ENCODE results near the gene SRPK3. TPM values are rescaled to one million over a fixed set of nuclear protein-coding genes. Genes with fewer than 3 reads are reported as not detected.
A peak's percentile ranks its signal among the peaks of the same experiment; 100 is the strongest.

The SRPK3 gene
- total RNA-seq, 2 experiments from 2014 or later = 0.09 TPM; not detected in 1

DNA sequence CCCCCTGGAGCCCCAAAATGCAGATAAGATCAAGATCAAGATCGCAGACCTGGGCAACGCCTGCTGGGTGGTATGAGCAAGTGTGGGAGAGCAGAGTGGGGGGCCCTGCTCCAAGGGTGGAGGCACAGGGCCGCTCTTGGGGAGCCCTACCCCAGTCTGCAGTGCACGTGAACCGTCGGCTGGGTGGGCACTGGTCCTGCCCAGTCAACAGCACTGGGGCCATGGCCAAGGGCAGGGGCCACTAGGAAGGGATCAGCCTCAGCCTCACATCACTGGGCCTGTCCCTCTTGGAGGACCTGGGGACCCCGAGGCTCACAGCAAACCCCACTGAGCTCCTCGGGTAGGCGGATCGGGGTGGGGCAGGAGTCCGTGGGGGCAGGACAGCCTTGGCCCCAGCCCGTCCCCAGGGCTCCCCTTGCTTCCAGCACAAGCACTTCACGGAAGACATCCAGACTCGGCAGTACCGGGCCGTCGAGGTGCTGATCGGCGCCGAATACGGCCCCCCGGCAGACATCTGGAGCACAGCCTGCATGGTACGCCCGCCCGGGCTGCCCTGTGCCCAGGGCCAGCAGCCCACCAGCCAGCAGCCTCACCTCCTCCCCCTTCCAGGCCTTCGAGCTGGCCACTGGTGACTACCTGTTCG is 3.6 kb downstream of the SRPK3 start:
- H3K4me3 Mint-ChIP-seq = no peak overlapping the region

DNA sequence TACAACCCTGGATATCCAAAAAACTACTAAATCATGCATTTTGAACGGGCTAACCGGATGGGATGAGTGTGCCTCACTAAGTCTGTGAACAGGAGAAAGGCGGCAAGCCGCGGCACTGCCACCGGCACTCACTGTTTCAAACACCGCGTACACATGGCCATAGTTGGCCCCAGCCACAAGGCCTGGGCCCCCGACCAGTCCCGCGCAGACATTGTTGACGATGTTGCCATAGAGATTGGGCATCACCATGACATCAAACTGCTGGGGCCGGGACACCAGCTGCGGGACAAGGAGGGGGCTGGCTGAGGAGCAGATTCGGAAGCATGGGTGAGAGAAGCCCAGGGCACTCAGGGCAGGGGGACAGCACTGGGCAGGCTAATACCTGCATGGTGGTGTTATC is 5.8 kb downstream of the SRPK3 start:
- ATAC-seq = no peak
- H3K9me3 Mint-ChIP-seq = no peaks in the 10 kb centered on the region
- CTCF ChIA-PET = no interaction called here

More for the DNA sequence above, 3.6 kb downstream of the SRPK3 start:
- Mint-ChIP-seq H3K27ac (no peak overlapping the region), H3K27me3 (peaks cover 5% of the 10 kb centered on the region), H3K4me1 (ENCODE audit: low read depth) (no peaks in the 10 kb centered on the region), H3K36me3 (ENCODE audit: low read depth) (peaks cover 2% of the 10 kb centered on the region), H3K9me3 (no peaks in the 10 kb centered on the region)
- TF ChIP-seq, protein P1, sequence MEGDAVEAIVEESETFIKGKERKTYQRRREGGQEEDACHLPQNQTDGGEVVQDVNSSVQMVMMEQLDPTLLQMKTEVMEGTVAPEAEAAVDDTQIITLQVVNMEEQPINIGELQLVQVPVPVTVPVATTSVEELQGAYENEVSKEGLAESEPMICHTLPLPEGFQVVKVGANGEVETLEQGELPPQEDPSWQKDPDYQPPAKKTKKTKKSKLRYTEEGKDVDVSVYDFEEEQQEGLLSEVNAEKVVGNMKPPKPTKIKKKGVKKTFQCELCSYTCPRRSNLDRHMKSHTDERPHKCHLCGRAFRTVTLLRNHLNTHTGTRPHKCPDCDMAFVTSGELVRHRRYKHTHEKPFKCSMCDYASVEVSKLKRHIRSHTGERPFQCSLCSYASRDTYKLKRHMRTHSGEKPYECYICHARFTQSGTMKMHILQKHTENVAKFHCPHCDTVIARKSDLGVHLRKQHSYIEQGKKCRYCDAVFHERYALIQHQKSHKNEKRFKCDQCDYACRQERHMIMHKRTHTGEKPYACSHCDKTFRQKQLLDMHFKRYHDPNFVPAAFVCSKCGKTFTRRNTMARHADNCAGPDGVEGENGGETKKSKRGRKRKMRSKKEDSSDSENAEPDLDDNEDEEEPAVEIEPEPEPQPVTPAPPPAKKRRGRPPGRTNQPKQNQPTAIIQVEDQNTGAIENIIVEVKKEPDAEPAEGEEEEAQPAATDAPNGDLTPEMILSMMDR (IDR thresholded peaks at IDR 0.05) = no peak
- intact Hi-C loops (cut with micrococcal nuclease) = no loop called here
- ATAC-seq (no peak), DNase-seq (no peak)
- ChIA-PET POLR2A (no interaction called here), CTCF (no interaction called here)

DNA sequence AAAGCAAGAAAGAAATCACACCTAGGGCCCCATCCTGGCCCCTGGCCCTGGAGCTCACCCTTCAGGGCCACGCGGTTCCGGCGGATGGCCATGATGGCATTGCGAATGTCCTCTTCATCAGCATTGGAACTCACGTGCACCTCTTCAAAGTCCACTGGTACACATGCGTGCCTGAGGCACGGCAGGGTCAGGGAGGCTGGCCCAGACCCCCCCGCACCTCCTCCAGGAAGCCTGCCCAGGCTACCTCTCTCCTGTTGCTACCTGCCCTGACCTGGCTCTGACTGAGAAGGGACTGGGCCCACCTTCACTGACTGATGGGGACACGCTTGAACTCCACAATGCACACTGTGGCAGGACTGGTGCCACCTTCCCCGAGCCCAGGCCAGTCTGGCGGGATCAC is 8.8 kb downstream of the SRPK3 start:
- no peak for DNase-seq
- POLR2A ChIA-PET = interaction anchor here (1.2 kb wide), 1 partner anchor 9 kb away, joined by 3 read pairs; the partner anchor contains the start of gene SRPK3
- peaks cover 8% of the 10 kb centered on the region for H3K36me3 Mint-ChIP-seq (ENCODE audit: low read depth)
- ATAC-seq = no peak
- no peak overlapping the region for H3K27ac Mint-ChIP-seq
- H3K27me3 Mint-ChIP-seq = no peaks in the 10 kb centered on the region
- intact Hi-C loops (cut with micrococcal nuclease) = no loop called here
- H3K4me3 Mint-ChIP-seq = no peak overlapping the region
- peaks cover 11% of the 10 kb centered on the region for H3K4me1 Mint-ChIP-seq (ENCODE audit: low read depth)
- CTCF ChIA-PET = interaction anchor here (1.5 kb wide), 1 partner anchor 157 kb away, joined by 3 read pairs; no protein-coding TSS in a partner anchor
- no peaks in the 10 kb centered on the region for H3K9me3 Mint-ChIP-seq
- TF ChIP-seq, protein P1 (IDR thresholded peaks at IDR 0.05) = no peak

More for the DNA sequence above, 5.8 kb downstream of the SRPK3 start:
- Mint-ChIP-seq H3K4me1 (ENCODE audit: low read depth) (peaks cover 3% of the 10 kb centered on the region), H3K36me3 (ENCODE audit: low read depth) (peaks cover 2% of the 10 kb centered on the region), H3K4me3 (no peak overlapping the region), H3K27ac (no peak overlapping the region), H3K27me3 (no peaks in the 10 kb centered on the region)
- no peak for DNase-seq
- intact Hi-C loops (cut with micrococcal nuclease) = no loop called here
- POLR2A ChIA-PET = no interaction called here
- TF ChIP-seq, protein P1 (IDR thresholded peaks at IDR 0.05) = no peak

GRCh38 chrX:153791104-153791852 is 10.4 kb downstream of the SRPK3 start:
- no peak for DNase-seq
- H3K4me1 Mint-ChIP-seq (ENCODE audit: low read depth) = peaks cover 15% of the 10 kb centered on the region
- intact Hi-C loops (cut with micrococcal nuclease) = no loop called here
- peaks cover 14% of the 10 kb centered on the region for H3K36me3 Mint-ChIP-seq (ENCODE audit: low read depth)
- no peak for ATAC-seq
- ChIA-PET CTCF (no interaction called here), POLR2A (interaction anchor here (1.8 kb wide), 1 partner anchor 23 kb away, joined by 6 read pairs; no protein-coding TSS in a partner anchor)
- no peaks in the 10 kb centered on the region for H3K27me3 Mint-ChIP-seq
- TF ChIP-seq, protein P1 (IDR thresholded peaks at IDR 0.05) = no peak
- H3K9me3 Mint-ChIP-seq = no peaks in the 10 kb centered on the region
- no peak overlapping the region for H3K4me3 Mint-ChIP-seq
- no peak overlapping the region for H3K27ac Mint-ChIP-seq

DNA sequence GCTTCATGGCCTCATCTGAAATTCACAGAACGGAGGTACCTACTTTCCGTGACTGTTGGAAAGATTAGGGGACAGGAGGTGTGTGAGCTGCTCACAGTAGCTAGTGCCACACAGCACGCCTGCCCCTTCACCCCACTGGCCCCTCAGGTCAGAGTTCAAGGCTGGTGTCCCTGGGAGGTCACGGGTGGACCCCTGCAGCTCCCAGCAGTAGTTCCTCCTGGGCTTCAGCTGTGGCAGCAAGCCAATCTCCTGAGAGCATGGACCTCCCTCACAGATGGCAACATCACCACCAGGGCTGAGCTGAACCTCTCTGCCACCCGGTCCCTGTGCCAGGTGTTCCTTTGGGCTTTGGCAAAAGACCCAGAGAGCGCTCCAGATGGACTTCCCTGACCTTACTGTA is 11.5 kb downstream of the SRPK3 start:
- ATAC-seq (no peak), DNase-seq (no peak)
- intact Hi-C loops (cut with micrococcal nuclease) = no loop called here
- CTCF ChIA-PET = interaction anchor here (0.9 kb wide), 1 partner anchor 176 kb away, joined by 3 read pairs; no protein-coding TSS in a partner anchor
- Mint-ChIP-seq H3K27ac (no peak overlapping the region), H3K9me3 (no peaks in the 10 kb centered on the region), H3K4me3 (peak overlapping the region; percentile 79), H3K4me1 (ENCODE audit: low read depth) (peaks cover 20% of the 10 kb centered on the region), H3K36me3 (ENCODE audit: low read depth) (peaks cover 21% of the 10 kb centered on the region), H3K27me3 (no peaks in the 10 kb centered on the region)
- POLR2A ChIA-PET = interaction anchor here (1.8 kb wide), 1 partner anchor 24 kb away, joined by 6 read pairs; no protein-coding TSS in a partner anchor
- TF ChIP-seq, protein P1 (IDR thresholded peaks at IDR 0.05) = no peak
